H9 (cell line): ENCODE data around the gene AKR1A1. TPM values are rescaled to one million over a fixed set of nuclear protein-coding genes. Genes with fewer than 3 reads are reported as not detected.

Experiments
- DNase-seq: peaks from one replicate; pipeline ENCODE4 v3.0.0-alpha.2; 2017
- H2AFZ ChIP-seq: one replicate; pipeline ENCODE4 v1.6.1; 2013; ENCODE audit warnings: mild to moderate bottlenecking, low read length, control low read depth, moderate library complexity
- H2AK5ac ChIP-seq: 2 replicates; pipeline ENCODE4 v1.6.1; 2013; ENCODE audit warnings: low read length, control low read depth, mixed read lengths; ENCODE audit not compliant: insufficient read length
- H2BK120ac ChIP-seq: one replicate; pipeline ENCODE4 v1.6.1; 2013; ENCODE audit warnings: low read depth, mild to moderate bottlenecking, low read length, control low read depth, inconsistent platforms; ENCODE audit not compliant: poor library complexity, severe bottlenecking
- H2BK12ac ChIP-seq: 2 replicates; pipeline ENCODE4 v1.6.1; 2013; ENCODE audit warnings: low read length, control low read depth, mixed read lengths, low read depth; ENCODE audit not compliant: insufficient read length
- H2BK15ac ChIP-seq: 2 replicates; pipeline ENCODE4 v1.6.1; 2013; ENCODE audit warnings: low read depth, low read length, control low read depth
- H2BK20ac ChIP-seq: one replicate; pipeline ENCODE4 v1.6.1; 2013; ENCODE audit warnings: low read depth, mild to moderate bottlenecking, low read length, control low read depth, inconsistent platforms; ENCODE audit not compliant: poor library complexity, severe bottlenecking
- H2BK5ac ChIP-seq: 2 replicates; pipeline ENCODE4 v1.6.1; 2013; ENCODE audit warnings: low read length, control low read depth, mixed read lengths; ENCODE audit not compliant: insufficient read length
- H3K14ac ChIP-seq: 2 replicates; pipeline ENCODE4 v1.6.1; 2013; ENCODE audit warnings: low read length, control low read depth; ENCODE audit not compliant: insufficient read depth
- H3K18ac ChIP-seq: 2 replicates; pipeline ENCODE4 v1.6.1; 2013; ENCODE audit warnings: low read depth, mild to moderate bottlenecking, mixed read lengths, low read length, control low read depth; ENCODE audit not compliant: insufficient read length
- H3K23ac ChIP-seq: 2 replicates; pipeline ENCODE4 v1.6.1; 2013; ENCODE audit warnings: low read length, control low read depth, mixed read lengths, low read depth; ENCODE audit not compliant: insufficient read length
- H3K23me2 ChIP-seq: 2 replicates; pipeline ENCODE4 v1.6.1; 2013; ENCODE audit warnings: low read depth, mild to moderate bottlenecking, mixed read lengths, low read length, control low read depth; ENCODE audit not compliant: insufficient read length, poor library complexity, severe bottlenecking
- H3K27ac ChIP-seq: 2 replicates; pipeline ENCODE4 v1.5.1; 2013; ENCODE audit warnings: low read length, control low read depth, mixed read lengths, low read depth; ENCODE audit not compliant: insufficient read length
- H3K27me3 ChIP-seq: 2 replicates; pipeline ENCODE4 v1.6.1; 2013; ENCODE audit warnings: low read length, control low read depth, inconsistent platforms; ENCODE audit not compliant: insufficient read depth
- H3K4ac ChIP-seq: 2 replicates; pipeline ENCODE4 v1.6.1; 2013; ENCODE audit warnings: low read depth, mild to moderate bottlenecking, control low read depth, inconsistent platforms, low read length, moderate library complexity
- H3K4me1 ChIP-seq: 2 replicates; pipeline ENCODE4 v1.6.1; 2013; ENCODE audit warnings: low read length, control low read depth, inconsistent platforms; ENCODE audit not compliant: insufficient read depth
- H3K4me2 ChIP-seq: 2 replicates; pipeline ENCODE4 v1.6.1; 2013; ENCODE audit warnings: low read length, control low read depth, mixed read lengths; ENCODE audit not compliant: insufficient read length, insufficient read depth
- H3K56ac ChIP-seq: 2 replicates; pipeline ENCODE4 v1.6.1; 2013; ENCODE audit warnings: low read depth, mild to moderate bottlenecking, mixed read lengths, low read length, control low read depth; ENCODE audit not compliant: insufficient read length
- H3K79me1 ChIP-seq: 2 replicates; pipeline ENCODE4 v1.6.1; 2013; ENCODE audit warnings: low read depth, mild to moderate bottlenecking, moderate library complexity, low read length, control low read depth, inconsistent platforms; ENCODE audit not compliant: insufficient read depth, poor library complexity, severe bottlenecking
- H3K79me2 ChIP-seq: 2 replicates; pipeline ENCODE4 v1.6.1; 2013; ENCODE audit warnings: low read length, control low read depth, inconsistent platforms; ENCODE audit not compliant: insufficient read depth
- H3K9ac ChIP-seq: 2 replicates; pipeline ENCODE4 v1.6.1; 2013; ENCODE audit warnings: low read length, control low read depth, mixed read lengths; ENCODE audit not compliant: insufficient read length; ENCODE audit errors: extremely low read depth
- H3K9me3 ChIP-seq: one replicate; pipeline ENCODE4 v1.6.1; 2013; ENCODE audit warnings: low read depth, low read length, inconsistent platforms; ENCODE audit not compliant: control insufficient read depth
- H3T11ph ChIP-seq: one replicate; pipeline ENCODE4 v1.6.1; 2013; ENCODE audit warnings: mild to moderate bottlenecking, low read length, control low read depth, inconsistent platforms
- H4K20me1 ChIP-seq: one replicate; pipeline ENCODE4 v1.6.1; 2013; ENCODE audit not compliant: control insufficient read depth, insufficient read length, insufficient read depth
- H4K5ac ChIP-seq: 2 replicates; pipeline ENCODE4 v1.6.1; 2013; ENCODE audit warnings: low read depth, mild to moderate bottlenecking, mixed read lengths, low read length, control low read depth; ENCODE audit not compliant: insufficient read length
- H4K8ac ChIP-seq: replicated peaks from 2 replicates; pipeline ENCODE4 v1.6.1; 2013; ENCODE audit warnings: low read length, control low read depth, mixed read lengths, low read depth; ENCODE audit not compliant: insufficient read length
- H4K91ac ChIP-seq: 2 replicates; pipeline ENCODE4 v1.6.1; 2013; ENCODE audit warnings: low read depth, mild to moderate bottlenecking, moderate library complexity, mixed read lengths, low read length, control low read depth; ENCODE audit not compliant: insufficient read length
- H3K27ac Mint-ChIP-seq, 3 experiments: 2 replicates in 2 of 3; 3 replicates in 1 of 3; pipeline ENCODE4 v1.8.0; 2020 to 2021; ENCODE audit warnings: mixed read lengths in 3 of 3, mild to moderate bottlenecking in 1 of 3, moderate library complexity in 1 of 3
- H3K27me3 Mint-ChIP-seq: 2 replicates; pipeline ENCODE4 v1.8.0; 2021; ENCODE audit warnings: low read depth, mild to moderate bottlenecking, moderate library complexity, mixed read lengths
- H3K36me3 Mint-ChIP-seq, 3 experiments: 2 replicates in 2 of 3; 3 replicates in 1 of 3; pipeline ENCODE4 v1.8.0; 2020 to 2021; ENCODE audit warnings: low read depth in 3 of 3, mixed read lengths in 3 of 3; ENCODE audit not compliant: insufficient read depth in 1 of 3
- H3K4me1 Mint-ChIP-seq, 2 experiments: 2 replicates each; pipeline ENCODE4 v1.8.0; 2020; ENCODE audit warnings: mixed read lengths in 2 of 2
- H3K4me3 Mint-ChIP-seq, 2 experiments: 2 replicates in 1 of 2; 3 replicates in 1 of 2; pipeline ENCODE4 v1.8.0; 2020 to 2021; ENCODE audit warnings: mild to moderate bottlenecking in 2 of 2, mixed read lengths in 2 of 2, moderate library complexity in 1 of 2
- H3K9me3 Mint-ChIP-seq, 2 experiments: 2 replicates in 1 of 2; 3 replicates in 1 of 2; pipeline ENCODE4 v1.8.0; 2020; ENCODE audit warnings: mild to moderate bottlenecking in 2 of 2, mixed read lengths in 2 of 2, moderate library complexity in 1 of 2
- CTCF ChIP-seq: fragments of 200-600 bp; sonication (generic); conservative IDR thresholded peaks from 3 replicates; pipeline ENCODE4 v1.8.0; 2021; ENCODE audit warnings: antibody characterized with exemption, mild to moderate bottlenecking
- WGBS: extraction: QIAGEN DNeasy Blood & Tissue Kit; methylation state at CpG from one replicate; pipeline ENCODE4 v1.1.7; 2013; ENCODE audit warnings: missing lambda C conversion rate, low lambda C conversion rate, mixed read lengths; ENCODE audit not compliant: insufficient read length; ENCODE audit errors: extremely low coverage; 5-methylcytosine and 5-hydroxymethylcytosine counted together
- total RNA-seq: library from RNA; stranded (reverse); gene quantifications from 2 replicates; pipeline ENCODE4 v1.2.1, GENCODE V29; 2021

The AKR1A1 gene
- total RNA-seq, 1 experiment from 2014 or later = 286 TPM

- Histone ChIP-seq H3K9ac (no peak overlapping the region), H3T11ph (no peak overlapping the region), H3K14ac (no peak overlapping the region), H2BK20ac (no peak overlapping the region), H2AK5ac (no peak overlapping the region), H3K4me2 (no peak overlapping the region), H3K56ac (no peak overlapping the region), H3K79me1 (no peaks in the 10 kb centered on the region), H3K23ac (no peak overlapping the region), H2BK5ac (no peak overlapping the region), H2BK15ac (no peak overlapping the region), H3K9me3 (no peaks in the 10 kb centered on the region), H3K27me3 (no peaks in the 10 kb centered on the region), H4K8ac (no peak overlapping the region), H3K79me2 (no peaks in the 10 kb centered on the region), H2AFZ (no peak overlapping the region), H4K20me1 (no peaks in the 10 kb centered on the region), H3K18ac (no peak overlapping the region), H3K23me2 (no peaks in the 10 kb centered on the region), H3K4ac (no peak overlapping the region), H3K27ac (no peak overlapping the region), H2BK12ac (no peak overlapping the region), H2BK120ac (no peak overlapping the region), H4K91ac (no peak overlapping the region), H3K4me1 (no peaks in the 10 kb centered on the region), H4K5ac (no peak overlapping the region)
- no peak for DNase-seq
- Mint-ChIP-seq H3K4me3 (no peak overlapping the region), H3K9me3 (no peaks in the 10 kb centered on the region), H3K36me3 (no peaks in the 10 kb centered on the region), H3K27ac (no peak overlapping the region), H3K27me3 (no peaks in the 10 kb centered on the region; the same call in 1 of the 2 replicates), H3K4me1 (peaks cover 8 to 18% of the 10 kb centered on the region in 2 experiments)
- TF ChIP-seq CTCF = no peak
- WGBS = no CpG with 5 or more reads among the region's 7 CpGs
Observed at GRCh38 chr1:45545553-45546310, 4.9 kb upstream of the AKR1A1 start.
